ENCODE data around the gene EPHB2.

Gene EPHB2

DNA sequence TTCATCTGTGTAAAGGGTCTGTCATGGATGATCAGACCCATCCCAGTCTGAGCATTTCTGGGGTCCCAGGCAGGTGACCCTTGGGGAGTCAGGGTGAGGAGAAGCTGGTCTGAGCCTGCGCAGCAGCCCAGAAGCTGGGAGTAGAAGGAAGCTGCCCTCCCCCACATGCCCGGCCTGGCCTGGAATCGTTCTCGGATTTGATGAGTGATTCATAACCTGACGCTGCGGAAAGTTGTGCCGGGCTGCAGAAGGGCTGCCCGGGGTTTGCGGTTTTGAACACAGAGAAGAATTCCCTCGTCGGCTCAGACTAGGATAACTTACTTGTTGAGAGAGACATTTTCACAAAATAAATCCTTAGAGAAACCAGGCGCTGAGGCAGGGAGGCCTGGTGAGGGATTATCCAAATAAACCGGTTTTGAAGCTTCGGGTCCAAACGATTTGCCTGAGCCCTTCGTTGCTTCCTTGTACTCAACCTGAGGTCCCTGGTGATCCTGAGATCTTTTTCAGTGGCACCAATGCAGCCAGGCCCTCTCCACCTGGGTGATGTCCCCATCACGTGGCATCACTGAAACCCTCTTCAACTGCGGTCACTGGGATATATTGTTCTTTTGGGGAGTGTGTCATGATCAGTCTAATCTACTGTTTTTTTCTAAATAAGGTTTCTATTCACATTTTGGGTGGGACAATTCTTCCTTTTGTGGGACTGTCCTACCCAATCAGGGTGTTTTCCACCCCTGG is 29.2 kb downstream of the EPHB2 start:
- peaks cover 39% of the 10 kb centered on the region for H3K4me1 ChIP-seq (ENCODE audit: control insufficient read depth, insufficient read depth, low read depth, low read length)
- H3K4me2 ChIP-seq (ENCODE audit: low read length, poor library complexity, severe bottlenecking) = peak overlapping the region; percentile 37
- H3K27ac ChIP-seq (ENCODE audit: low read length, poor library complexity, severe bottlenecking) = peak overlapping the region; percentile 98
- H3K4me3 ChIP-seq (ENCODE audit: insufficient read depth in 1 of 2, low read depth in 1 of 2, low read length in 2 of 2) = peak overlapping the region in 1 of 2 experiments; percentile 29
- peaks cover 0 to 10% of the 10 kb centered on the region in 2 experiments for H3K27me3 ChIP-seq (ENCODE audit: control insufficient read depth in 1 of 2, insufficient read depth in 1 of 2, low read length in 2 of 2)
- DNase-seq = peak; percentile 92
- no peaks in the 10 kb centered on the region for H3K9me3 ChIP-seq (ENCODE audit: control insufficient read depth, low read length)
- H2AFZ ChIP-seq (ENCODE audit: low read depth, low read length) = no peak overlapping the region
- H2BK15ac ChIP-seq (ENCODE audit: low read depth, poor library complexity, severe bottlenecking) = peak overlapping the region; percentile 46
- H3K4ac ChIP-seq (ENCODE audit: low read depth in 1 of 2, low read length in 2 of 2) = peak overlapping the region; percentile 54 to 83
- no peak overlapping the region for H3K14ac ChIP-seq (ENCODE audit: low read length in 2 of 2)
- peak overlapping the region; percentile 87 to 97 for H2BK12ac ChIP-seq (ENCODE audit: low read length in 2 of 2)
- peak overlapping the region; percentile 54 for H2BK120ac ChIP-seq (ENCODE audit: low read depth, low read length)
- peak overlapping the region in 1 of 2 experiments; percentile 57 for H3K23ac ChIP-seq (ENCODE audit: low read length in 2 of 2)
- 64% methylated on average over 18 of the region's 18 CpGs for WGBS
- H2AK5ac ChIP-seq (ENCODE audit: low read length, severe bottlenecking) = peak overlapping the region; percentile 98
- peak overlapping the region; percentile 77 for H4K8ac ChIP-seq (ENCODE audit: low read length)
- peak overlapping the region; percentile 27 to 62 for H3K18ac ChIP-seq (ENCODE audit: low read depth in 1 of 2, low read length in 2 of 2)
- peaks cover 0 to 5% of the 10 kb centered on the region in 2 experiments for H3K36me3 ChIP-seq (ENCODE audit: control insufficient read depth in 1 of 2, insufficient read depth in 2 of 2, low read depth in 1 of 2, low read length in 2 of 2)
- H4K91ac ChIP-seq (ENCODE audit: low read length) = peak overlapping the region; percentile 15
- peaks cover 15% of the 10 kb centered on the region for H3K79me1 ChIP-seq (replicated peaks; ENCODE audit: low read length, poor library complexity, severe bottlenecking)
- H2BK5ac ChIP-seq (ENCODE audit: low read depth, low read length, poor library complexity, severe bottlenecking) = peak overlapping the region; percentile 92
- peak overlapping the region; percentile 70 for H3K9ac ChIP-seq (ENCODE audit: low read length)

DNA sequence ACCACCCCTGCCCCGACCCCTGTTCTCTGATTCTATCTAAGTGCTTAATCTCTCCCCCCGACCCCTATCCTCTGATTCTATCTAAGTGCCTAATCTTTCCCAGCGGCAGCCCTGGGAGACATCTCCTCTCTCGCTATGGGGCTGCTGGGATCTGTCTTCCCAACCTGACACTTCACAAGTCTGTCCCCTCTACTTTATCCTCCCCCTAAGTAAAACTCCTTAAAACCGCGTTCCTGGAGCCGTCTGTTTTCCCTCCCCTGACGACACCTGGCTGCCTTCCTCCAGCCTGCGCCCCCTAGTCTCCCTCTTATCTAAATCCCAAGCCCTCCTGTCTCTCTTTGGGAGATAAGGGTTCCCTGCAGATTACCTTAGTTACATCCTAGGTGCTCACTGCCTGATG is 30.5 kb downstream of the EPHB2 start:
- Histone ChIP-seq H3K27ac (ENCODE audit: low read length, poor library complexity, severe bottlenecking) (peak overlapping the region; percentile 22), H3K36me3 (ENCODE audit: control insufficient read depth in 1 of 2, insufficient read depth in 2 of 2, low read depth in 1 of 2, low read length in 2 of 2) (peaks cover 0 to 8% of the 10 kb centered on the region in 2 experiments), H3K23ac (ENCODE audit: low read length in 2 of 2) (no peak overlapping the region), H3K9me3 (ENCODE audit: control insufficient read depth, low read length) (no peaks in the 10 kb centered on the region), H4K91ac (ENCODE audit: low read length) (no peak overlapping the region), H2BK5ac (ENCODE audit: low read depth, low read length, poor library complexity, severe bottlenecking) (peak overlapping the region; percentile 12), H2BK12ac (ENCODE audit: low read length in 2 of 2) (peak overlapping the region in 1 of 2 experiments; percentile 93), H2AK5ac (ENCODE audit: low read length, severe bottlenecking) (peak overlapping the region; percentile 98), H3K4ac (ENCODE audit: low read depth in 1 of 2, low read length in 2 of 2) (peak overlapping the region in 1 of 2 experiments; percentile 52), H3K27me3 (ENCODE audit: control insufficient read depth in 1 of 2, insufficient read depth in 1 of 2, low read length in 2 of 2) (peaks cover 0 to 10% of the 10 kb centered on the region in 2 experiments), H3K4me2 (ENCODE audit: low read length, poor library complexity, severe bottlenecking) (no peak overlapping the region), H2AFZ (ENCODE audit: low read depth, low read length) (peak overlapping the region; percentile 5), H3K18ac (ENCODE audit: low read depth in 1 of 2, low read length in 2 of 2) (peak overlapping the region; percentile 11 to 63), H2BK15ac (ENCODE audit: low read depth, poor library complexity, severe bottlenecking) (no peak overlapping the region), H3K9ac (ENCODE audit: low read length) (no peak overlapping the region), H3K4me1 (ENCODE audit: control insufficient read depth, insufficient read depth, low read depth, low read length) (peaks cover 38% of the 10 kb centered on the region), H4K8ac (ENCODE audit: low read length) (no peak overlapping the region), H3K14ac (ENCODE audit: low read length in 2 of 2) (peak overlapping the region in 1 of 2 experiments; percentile 73), H3K4me3 (ENCODE audit: insufficient read depth in 1 of 2, low read depth in 1 of 2, low read length in 2 of 2) (no peak overlapping the region), H2BK120ac (ENCODE audit: low read depth, low read length) (no peak overlapping the region), H3K79me1 (replicated peaks; ENCODE audit: low read length, poor library complexity, severe bottlenecking) (peaks cover 18% of the 10 kb centered on the region)
- WGBS = 46% methylated on average over 9 of the region's 9 CpGs
- DNase-seq = no peak

DNA sequence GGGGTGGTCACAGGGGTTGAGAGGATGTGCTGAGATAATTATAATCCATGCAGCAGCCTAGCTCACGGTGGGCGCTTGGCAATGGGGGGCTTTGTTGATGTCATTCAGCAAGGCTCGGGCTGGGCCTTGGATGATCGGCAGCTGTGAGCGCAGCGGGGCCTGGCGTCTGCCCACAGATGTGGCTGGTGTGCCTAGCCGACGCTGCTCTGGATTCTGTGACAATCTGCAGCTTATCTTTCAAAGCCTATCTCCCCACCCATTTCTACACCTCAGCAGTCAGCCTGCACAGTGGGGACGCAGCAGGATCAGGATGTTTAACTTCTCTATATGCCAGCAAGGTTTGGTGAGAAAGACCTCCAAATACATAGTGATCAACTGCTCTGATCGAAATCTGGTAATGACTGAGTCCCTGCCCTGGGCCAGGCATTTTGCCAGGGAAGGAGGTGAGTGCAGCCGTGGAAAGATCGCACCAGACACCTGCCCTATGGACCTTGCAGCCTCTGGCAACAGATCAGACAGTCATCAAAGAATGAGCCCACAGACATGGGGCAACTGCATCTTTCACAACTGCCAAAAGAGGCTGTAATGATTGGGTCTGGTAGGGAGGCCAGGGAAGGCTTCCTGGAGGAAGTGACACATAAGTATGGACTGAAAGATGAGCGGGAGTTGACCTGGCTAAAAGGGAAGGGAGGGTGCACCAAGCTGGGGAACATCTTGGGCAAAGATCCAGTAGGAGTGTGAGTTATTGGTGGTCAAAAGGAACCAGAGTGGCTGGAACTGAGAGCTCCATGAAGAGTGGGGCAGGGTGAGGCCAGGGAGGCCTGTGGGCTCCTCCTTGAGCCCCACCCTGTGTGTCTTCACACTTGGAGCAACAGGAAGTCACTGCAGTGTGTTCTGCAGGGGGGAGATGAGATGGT is 35.3 kb downstream of the EPHB2 start:
- H3K4me2 ChIP-seq (ENCODE audit: low read length, poor library complexity, severe bottlenecking) = no peak overlapping the region
- H3K79me1 ChIP-seq (replicated peaks; ENCODE audit: low read length, poor library complexity, severe bottlenecking) = peaks cover 17% of the 10 kb centered on the region
- no peak overlapping the region for H3K14ac ChIP-seq (ENCODE audit: low read length in 2 of 2)
- WGBS = 55% methylated on average over 14 of the region's 14 CpGs
- no peak overlapping the region for H4K91ac ChIP-seq (ENCODE audit: low read length)
- H2AFZ ChIP-seq (ENCODE audit: low read depth, low read length) = no peak overlapping the region
- no peak overlapping the region for H3K4me3 ChIP-seq (ENCODE audit: insufficient read depth in 1 of 2, low read depth in 1 of 2, low read length in 2 of 2)
- peak overlapping the region; percentile 36 for H4K8ac ChIP-seq (ENCODE audit: low read length)
- peak overlapping the region; percentile 3 to 18 for H3K18ac ChIP-seq (ENCODE audit: low read depth in 1 of 2, low read length in 2 of 2)
- H3K4ac ChIP-seq (ENCODE audit: low read depth in 1 of 2, low read length in 2 of 2) = peak overlapping the region in 1 of 2 experiments; percentile 26
- peaks cover 0 to 6% of the 10 kb centered on the region in 2 experiments for H3K36me3 ChIP-seq (ENCODE audit: control insufficient read depth in 1 of 2, insufficient read depth in 2 of 2, low read depth in 1 of 2, low read length in 2 of 2)
- peaks cover 43% of the 10 kb centered on the region for H3K4me1 ChIP-seq (ENCODE audit: control insufficient read depth, insufficient read depth, low read depth, low read length)
- no peaks in the 10 kb centered on the region for H3K9me3 ChIP-seq (ENCODE audit: control insufficient read depth, low read length)
- DNase-seq = peak; percentile 84
- H3K9ac ChIP-seq (ENCODE audit: low read length) = no peak overlapping the region
- H2AK5ac ChIP-seq (ENCODE audit: low read length, severe bottlenecking) = peak overlapping the region; percentile 97
- H2BK15ac ChIP-seq (ENCODE audit: low read depth, poor library complexity, severe bottlenecking) = no peak overlapping the region
- H2BK120ac ChIP-seq (ENCODE audit: low read depth, low read length) = no peak overlapping the region
- peak overlapping the region; percentile 80 for H3K27ac ChIP-seq (ENCODE audit: low read length, poor library complexity, severe bottlenecking)
- no peak overlapping the region for H3K23ac ChIP-seq (ENCODE audit: low read length in 2 of 2)
- H2BK12ac ChIP-seq (ENCODE audit: low read length in 2 of 2) = peak overlapping the region; percentile 9 to 15
- H2BK5ac ChIP-seq (ENCODE audit: low read depth, low read length, poor library complexity, severe bottlenecking) = no peak overlapping the region
- H3K27me3 ChIP-seq (ENCODE audit: control insufficient read depth in 1 of 2, insufficient read depth in 1 of 2, low read length in 2 of 2) = peaks cover 0 to 9% of the 10 kb centered on the region in 2 experiments

All from mesenchymal stem cell (in vitro differentiated cells and primary cell).